ENCODE results near the gene C19orf25.
"Not testable (repeated sequence)": the region's sequence is repeated elsewhere in the genome, so short reads cannot be mapped to it uniquely, and the experiment has no call there.

Gene C19orf25

GRCh38 chr19:1511318-1512317 is 32.6 kb upstream of the C19orf25 start:
- no peak for DNase-seq

DNA sequence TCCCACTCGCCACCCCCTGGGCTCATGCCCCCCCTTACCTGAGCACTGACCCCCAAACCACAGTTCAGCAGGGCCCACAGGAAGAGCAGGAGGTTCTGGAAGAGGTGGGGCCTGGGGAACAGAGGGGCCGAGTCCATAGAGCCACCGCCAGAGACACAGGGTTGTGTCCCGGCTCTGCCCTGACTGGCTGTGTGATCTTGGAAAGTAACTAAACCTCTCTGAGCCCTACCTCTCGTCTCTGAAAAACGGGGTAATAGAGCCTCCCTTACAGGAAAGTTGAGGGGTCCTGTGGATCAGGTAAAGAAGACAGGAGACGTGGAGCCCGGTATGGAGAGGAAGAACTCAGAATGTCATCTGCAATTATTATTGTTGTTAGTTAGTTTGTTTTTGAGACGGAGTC is 31.8 kb upstream of the C19orf25 start:
- DNase-seq: no peak

DNA sequence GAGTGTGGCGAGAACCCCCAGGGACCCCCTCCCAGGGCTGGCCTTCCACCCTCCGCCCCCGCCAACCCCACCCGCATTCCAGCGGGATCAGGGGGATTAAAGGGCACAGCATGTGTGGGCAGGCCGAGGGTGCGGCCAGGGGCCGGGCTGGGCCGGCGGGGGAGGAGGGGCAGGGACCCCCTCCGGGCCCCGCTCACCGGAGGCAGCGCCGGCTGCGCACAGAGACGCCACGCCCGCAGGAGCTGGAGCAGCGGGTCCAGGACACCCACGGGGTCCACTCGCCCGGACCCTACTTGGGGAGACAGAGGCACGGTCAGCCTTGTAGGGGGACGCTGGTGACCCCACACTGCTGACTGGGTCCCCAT is 31.4 kb upstream of the C19orf25 start:
- no peak for DNase-seq

DNA sequence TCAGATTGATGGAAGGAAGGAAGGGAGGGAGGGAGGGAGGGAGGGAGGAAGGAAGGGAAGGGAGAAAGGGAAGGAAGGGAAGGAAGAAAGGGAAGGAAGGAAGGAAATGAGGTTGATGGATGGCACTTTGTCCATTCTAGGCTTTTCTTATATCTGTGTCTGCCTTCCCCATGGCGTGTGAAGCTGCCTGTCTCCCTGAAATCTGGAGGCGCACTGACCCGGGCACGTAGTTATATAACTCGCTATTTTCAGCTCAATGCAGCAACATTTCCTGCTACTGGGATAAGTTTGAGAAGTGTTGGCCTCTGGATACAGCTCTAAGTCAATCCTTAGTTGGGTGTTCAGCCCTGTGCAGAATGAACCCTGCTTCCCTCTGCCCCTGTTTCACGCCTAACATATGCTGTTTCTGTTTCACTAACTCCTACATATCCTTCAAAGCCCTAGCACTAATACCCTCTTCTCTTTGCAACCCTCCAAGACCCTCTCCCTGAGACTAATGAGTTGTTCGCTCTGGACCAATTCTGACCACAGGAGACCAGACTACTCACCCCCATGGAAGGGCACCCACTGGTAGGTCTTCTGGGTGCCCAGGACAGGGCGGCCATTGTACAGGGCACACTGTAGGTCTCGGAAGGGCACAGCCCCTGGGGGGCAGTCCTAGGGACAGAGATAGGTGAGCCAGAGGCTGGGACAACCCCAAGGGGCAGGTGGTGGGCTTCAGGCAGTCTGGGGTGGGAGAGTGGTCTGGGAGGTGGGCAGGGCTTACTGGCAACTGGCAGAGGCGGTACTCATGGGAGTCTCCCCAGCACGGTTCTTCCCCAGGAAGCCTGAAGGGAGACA is 30.8 kb upstream of the C19orf25 start:
- no peak for DNase-seq

DNA sequence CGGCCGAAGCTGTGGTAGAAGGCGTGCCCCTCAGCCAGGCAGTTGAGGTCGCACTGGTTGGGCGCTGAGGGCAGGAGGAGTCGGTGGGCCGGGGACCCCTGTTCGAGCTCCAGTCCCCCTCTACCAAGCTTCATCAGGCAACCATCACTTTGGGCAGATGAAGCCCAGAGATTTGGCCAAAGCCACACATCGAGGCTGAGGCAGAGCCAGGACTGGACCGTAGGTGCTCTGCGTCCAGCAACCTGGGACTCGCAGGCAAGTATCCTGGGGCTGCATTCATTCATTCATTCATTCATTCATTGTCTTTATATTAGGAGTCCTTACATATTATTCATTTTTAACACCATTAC is 29.5 kb upstream of the C19orf25 start:
- DNase-seq: no peak

- peak; percentile 96 for DNase-seq
These were observed 28.9 kb upstream of the C19orf25 start for GRCh38 chr19:1507763-1508506.

DNA sequence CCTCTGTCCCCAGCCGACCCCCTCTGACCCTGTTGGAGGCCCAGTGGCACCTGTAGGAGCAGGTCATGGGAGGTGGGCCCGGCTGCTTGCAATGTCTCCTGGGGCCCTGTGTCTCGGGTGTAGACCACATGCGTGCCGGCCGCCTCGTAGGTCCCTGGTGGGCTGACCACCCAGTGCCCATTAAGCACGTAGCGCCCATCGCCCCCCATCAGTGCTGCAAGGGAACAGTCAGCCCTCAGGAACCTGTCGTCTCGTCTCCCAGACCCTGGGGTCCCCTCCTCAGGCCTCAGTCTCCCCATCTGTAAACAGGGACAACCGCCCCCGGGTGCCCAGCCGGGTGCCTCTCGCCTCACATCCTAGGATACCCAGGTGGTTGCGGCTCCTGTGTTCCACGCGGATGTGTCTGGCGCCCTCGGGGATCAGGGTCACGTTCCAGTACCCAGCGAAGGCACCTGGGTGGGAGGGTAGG is 28.2 kb upstream of the C19orf25 start:
- DNase-seq: no peak

- DNase-seq: no peak
These were observed 27.2 kb upstream of the C19orf25 start for GRCh38 chr19:1505991-1506881.

GRCh38 chr19:1505012-1505411 is 26.0 kb upstream of the C19orf25 start:
- DNase-seq: no peak

GRCh38 chr19:1503925-1504773 is 25.1 kb upstream of the C19orf25 start:
- no peak for DNase-seq

DNA sequence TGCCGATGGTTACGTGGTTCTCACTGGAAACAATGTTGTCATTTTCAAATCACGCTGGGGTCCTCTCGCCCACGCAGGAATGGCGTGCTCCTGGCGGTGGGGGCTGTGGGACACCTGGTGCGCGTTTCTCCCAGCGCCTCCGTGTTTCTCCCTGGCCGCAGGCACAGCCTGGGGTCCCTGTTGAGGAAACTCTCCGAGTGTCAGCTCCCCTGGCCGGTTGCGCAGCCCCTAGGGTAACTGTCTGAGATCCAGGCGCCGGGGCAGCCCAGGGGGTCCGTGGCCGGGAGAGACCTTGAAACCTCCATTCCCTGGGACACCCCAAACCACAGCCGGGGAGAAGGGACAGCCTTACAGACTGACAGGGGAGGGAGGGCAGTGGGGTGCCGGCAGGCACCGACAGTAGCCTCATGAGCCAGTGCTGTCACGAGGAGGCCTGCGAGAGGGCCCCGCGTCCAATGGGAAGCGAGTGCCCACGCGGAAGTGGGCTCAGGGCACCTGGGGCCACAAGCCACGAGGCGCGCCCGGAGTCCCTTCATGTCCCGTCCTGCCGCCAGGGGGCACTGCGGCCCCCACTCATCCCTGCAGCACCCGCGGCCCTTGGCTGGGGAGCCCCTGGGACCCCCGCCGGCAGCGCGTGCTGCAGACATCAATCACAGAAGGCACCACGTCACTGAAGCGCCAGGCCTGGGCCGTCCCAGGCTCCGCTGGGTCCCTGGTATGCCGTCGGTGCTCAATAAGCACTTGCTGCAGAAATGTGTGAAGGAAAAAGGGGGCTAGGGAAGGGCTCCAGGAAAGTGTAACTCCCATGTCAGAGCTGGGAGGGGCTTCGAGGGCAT is 24.3 kb upstream of the C19orf25 start:
- no peak for DNase-seq

- no peak for DNase-seq
These were observed 23.5 kb upstream of the C19orf25 start for GRCh38 chr19:1502433-1503088.

- DNase-seq: no peak
These were observed 22.2 kb upstream of the C19orf25 start for GRCh38 chr19:1501200-1501595.

DNA sequence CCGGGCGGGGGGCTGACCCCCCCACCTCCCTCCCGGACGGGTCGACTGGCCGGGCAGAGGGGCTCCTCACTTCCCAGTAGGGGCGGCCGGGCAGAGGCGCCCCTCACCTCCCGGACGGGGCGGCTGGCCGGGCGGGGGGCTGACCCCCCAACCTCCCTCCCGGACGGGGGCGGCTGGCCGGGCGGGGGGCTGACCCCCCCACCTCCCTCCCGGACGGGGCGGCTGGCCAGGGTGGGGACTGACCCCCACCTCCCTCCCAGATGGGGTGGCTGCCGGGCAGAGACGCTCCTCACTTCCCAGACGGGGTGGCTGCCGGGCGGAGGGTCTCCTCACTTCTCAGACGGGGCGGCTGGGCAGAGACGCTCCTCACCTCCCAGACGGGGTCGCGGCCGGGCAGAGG is 20.2 kb upstream of the C19orf25 start:
- DNase-seq: not testable (repeated sequence)

- DNase-seq: no peak
These were observed 18.7 kb upstream of the C19orf25 start for GRCh38 chr19:1497578-1498235.

- no peak for DNase-seq
These were observed 17.9 kb upstream of the C19orf25 start for GRCh38 chr19:1496714-1497577.

DNA sequence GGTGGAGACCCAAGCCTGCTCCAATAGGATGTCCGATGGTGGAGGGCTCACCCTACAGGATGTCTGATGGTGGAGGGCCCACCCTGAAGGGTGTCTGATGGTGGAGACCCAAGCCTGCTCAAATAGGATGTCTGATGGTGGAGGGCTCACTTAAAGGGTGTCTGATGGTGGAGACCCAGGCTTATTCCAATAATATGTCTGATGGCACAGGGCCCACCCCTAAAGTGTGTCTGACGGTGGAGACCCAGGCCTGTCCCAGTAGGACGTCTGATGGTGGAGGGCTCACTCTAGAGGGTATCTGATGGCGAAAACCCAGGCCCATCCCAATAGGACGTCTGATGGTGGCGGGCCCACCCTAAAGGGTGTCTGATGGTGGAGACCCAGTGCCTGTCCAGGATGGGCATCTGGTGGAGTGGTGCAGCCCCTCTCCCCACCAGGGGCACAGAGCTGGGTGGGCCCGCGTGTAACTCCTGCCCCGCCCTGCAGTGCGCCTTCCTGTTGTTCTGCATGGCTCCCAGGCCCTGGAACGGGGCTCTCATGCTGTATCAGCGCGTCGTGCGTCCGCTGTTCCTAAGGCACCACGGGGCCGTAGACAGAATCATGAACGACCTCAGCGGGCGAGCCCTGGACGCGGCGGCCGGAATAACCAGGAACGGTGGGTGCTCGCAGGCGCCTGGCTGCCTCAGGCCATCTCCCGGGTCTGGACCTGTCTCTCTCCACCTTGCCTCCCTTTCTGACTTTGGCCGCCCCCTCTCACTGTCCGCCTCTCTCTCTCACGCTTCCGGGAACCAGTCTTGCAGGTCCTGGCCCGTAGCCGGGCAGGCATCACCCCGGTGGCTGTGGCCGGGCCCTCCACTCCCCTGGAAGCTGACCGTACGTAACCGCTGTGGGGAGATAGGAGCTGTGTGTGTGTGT is 17.0 kb upstream of the C19orf25 start:
- DNase-seq: no peak
